Muscle layer of duodenum (tissue), 2 donors: ENCODE data around the gene RUNX1.

Source experiments
- H3K27ac ChIP-seq: one replicate; pipeline ENCODE4 v1.7.0; 2013; ENCODE audit warnings: mild to moderate bottlenecking, low read length
- H3K27me3 ChIP-seq: one replicate; pipeline ENCODE4 v1.7.0; 2013; ENCODE audit warnings: low read depth, mild to moderate bottlenecking, control low read depth, low read length
- H3K36me3 ChIP-seq, 2 donors: one replicate each; pipeline ENCODE4 v1.7.0; 2013; ENCODE audit warnings: low read length in 2 of 2, control low read depth in 1 of 2, mild to moderate bottlenecking in 1 of 2; ENCODE audit not compliant: insufficient read depth in 2 of 2, control insufficient read depth in 1 of 2
- H3K4me1 ChIP-seq, 2 donors: one replicate each; pipeline ENCODE4 v1.7.0; 2013; ENCODE audit warnings: low read length in 2 of 2, mild to moderate bottlenecking in 2 of 2, control low read depth in 1 of 2, moderate library complexity in 1 of 2; ENCODE audit not compliant: insufficient read depth in 2 of 2, control insufficient read depth in 1 of 2
- H3K4me3 ChIP-seq, 2 donors: one replicate each; pipeline ENCODE4 v1.7.0; 2013; ENCODE audit warnings: low read length in 2 of 2, low read depth in 1 of 2, mild to moderate bottlenecking in 1 of 2
- H3K9me3 ChIP-seq, 2 donors: one replicate each; pipeline ENCODE4 v1.7.0; 2013; ENCODE audit warnings: low read length in 2 of 2, control low read depth in 1 of 2, mild to moderate bottlenecking in 1 of 2; ENCODE audit not compliant: control insufficient read depth in 1 of 2
- donor health status: healthy.

The RUNX1 gene

DNA sequence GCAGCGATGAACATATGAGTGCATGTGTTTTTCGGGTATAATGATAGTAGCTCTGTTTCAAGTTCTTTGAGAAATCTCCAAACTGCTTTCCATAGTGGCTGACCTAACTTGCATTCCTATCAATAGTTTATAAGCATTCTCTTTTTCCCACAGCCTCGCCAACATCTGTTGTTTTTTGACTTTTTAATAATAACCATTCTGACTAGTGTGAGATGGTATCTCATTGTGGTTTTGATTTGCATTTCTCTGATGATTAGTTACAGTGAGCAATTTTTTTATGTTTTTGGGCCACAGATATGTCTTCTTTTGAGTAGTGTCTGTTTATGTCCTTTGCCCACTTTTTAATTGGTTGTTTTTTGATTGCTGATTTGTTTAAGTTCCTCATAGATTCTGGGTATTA, 10.6 kb upstream of the RUNX1 start:
- Histone ChIP-seq H3K27ac (no peak overlapping the region), H3K9me3 (no peaks in the 10 kb centered on the region), H3K36me3 (no peaks in the 10 kb centered on the region), H3K4me3 (no peak overlapping the region), H3K27me3 (no peaks in the 10 kb centered on the region), H3K4me1 (no peaks in the 10 kb centered on the region)

- Histone ChIP-seq H3K4me3 (no peak overlapping the region), H3K27me3 (no peaks in the 10 kb centered on the region), H3K4me1 (peaks cover 0 to 6% of the 10 kb centered on the region in 2 donors), H3K27ac (no peak overlapping the region), H3K36me3 (no peaks in the 10 kb centered on the region), H3K9me3 (no peaks in the 10 kb centered on the region)
Observed at GRCh38 chr21:35058058-35058457, 9.0 kb upstream of the RUNX1 start.

DNA sequence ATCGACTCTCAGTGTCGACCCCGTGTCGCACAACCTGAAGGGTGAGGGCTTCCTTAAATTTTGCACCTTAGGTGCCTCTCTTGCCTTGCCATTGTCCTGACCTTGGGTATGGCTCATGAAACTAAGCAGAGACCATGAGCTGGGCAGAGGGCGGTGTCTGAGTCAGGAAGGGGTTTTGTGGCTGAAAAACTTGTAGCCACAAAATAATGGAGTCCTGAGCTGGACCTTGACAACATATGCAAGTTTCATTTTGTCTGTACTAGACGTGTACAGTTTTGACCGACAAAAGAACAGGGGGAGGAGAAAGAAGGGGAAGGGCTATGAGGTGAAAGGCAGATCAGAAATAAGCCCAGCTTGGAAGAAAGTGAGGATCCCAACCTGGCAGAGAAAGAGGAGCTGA, 8.3 kb upstream of the RUNX1 start:
- Histone ChIP-seq H3K4me3 (no peak overlapping the region), H3K36me3 (no peaks in the 10 kb centered on the region), H3K27ac (no peak overlapping the region), H3K9me3 (no peaks in the 10 kb centered on the region), H3K4me1 (peaks cover 0 to 8% of the 10 kb centered on the region in 2 donors), H3K27me3 (no peaks in the 10 kb centered on the region)

GRCh38 chr21:35053356-35054096, 4.4 kb upstream of the RUNX1 start:
- peak overlapping the region; percentile 11 for H3K27ac ChIP-seq
- no peak overlapping the region for H3K4me3 ChIP-seq
- no peaks in the 10 kb centered on the region for H3K9me3 ChIP-seq
- peaks cover 0 to 19% of the 10 kb centered on the region in 2 donors for H3K4me1 ChIP-seq
- H3K36me3 ChIP-seq: peaks cover 0 to under 1% of the 10 kb centered on the region in 2 donors
- no peaks in the 10 kb centered on the region for H3K27me3 ChIP-seq

DNA sequence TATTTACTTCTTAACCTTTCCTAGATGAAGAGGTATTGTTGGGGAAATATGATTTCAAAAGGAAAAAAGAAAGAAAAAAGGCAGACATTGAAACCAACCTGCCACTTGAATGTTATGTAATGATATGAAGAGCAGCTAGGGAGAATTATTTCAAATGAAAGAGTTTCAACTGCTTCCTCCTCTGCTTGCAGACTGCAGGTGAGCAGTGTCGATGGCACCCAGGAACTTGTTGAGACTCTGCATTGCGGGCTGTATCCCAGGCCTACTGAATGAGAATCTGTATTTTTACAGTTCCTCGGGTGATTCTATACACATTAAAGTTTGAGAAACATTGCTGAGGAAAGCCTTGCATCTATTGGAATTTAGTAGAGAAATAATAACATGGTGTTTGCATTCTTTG, 3.7 kb upstream of the RUNX1 start:
- Histone ChIP-seq H3K27me3 (no peaks in the 10 kb centered on the region), H3K4me3 (no peak overlapping the region), H3K27ac (peak overlapping the region; percentile 11), H3K36me3 (peaks cover 0 to 7% of the 10 kb centered on the region in 2 donors), H3K4me1 (peaks cover 6 to 25% of the 10 kb centered on the region in 2 donors), H3K9me3 (no peaks in the 10 kb centered on the region)

DNA sequence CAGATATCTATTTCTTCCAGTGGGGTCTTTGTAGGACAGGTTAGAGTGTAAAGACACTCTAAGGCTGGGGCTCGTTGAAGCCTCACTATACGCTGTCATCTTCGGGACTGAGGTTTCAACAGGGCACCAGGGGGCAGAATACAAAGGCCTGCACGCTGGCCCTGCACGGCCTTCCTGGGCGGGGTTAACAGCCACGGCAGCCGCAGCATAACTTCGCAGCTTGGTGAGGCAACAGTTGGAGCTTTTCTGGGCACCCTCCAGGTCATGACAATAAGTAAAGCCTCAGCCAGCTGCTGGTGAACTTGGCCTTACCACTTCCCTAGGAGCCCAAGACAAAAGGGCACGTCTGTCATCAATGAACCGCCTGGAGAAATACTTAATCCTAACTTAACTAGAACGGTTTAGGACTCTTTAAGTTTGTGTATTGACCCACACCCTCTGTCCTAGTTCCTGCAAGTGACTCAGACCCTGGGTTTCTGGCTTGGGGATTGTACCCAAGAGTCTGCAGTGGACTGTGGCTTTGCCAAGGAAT, 2.3 kb upstream of the RUNX1 start:
- Histone ChIP-seq H3K4me1 (peaks cover 14 to 37% of the 10 kb centered on the region in 2 donors), H3K4me3 (no peak overlapping the region), H3K9me3 (no peaks in the 10 kb centered on the region), H3K27ac (peak overlapping the region; percentile 6), H3K36me3 (peaks cover 0 to 10% of the 10 kb centered on the region in 2 donors), H3K27me3 (no peaks in the 10 kb centered on the region)

DNA sequence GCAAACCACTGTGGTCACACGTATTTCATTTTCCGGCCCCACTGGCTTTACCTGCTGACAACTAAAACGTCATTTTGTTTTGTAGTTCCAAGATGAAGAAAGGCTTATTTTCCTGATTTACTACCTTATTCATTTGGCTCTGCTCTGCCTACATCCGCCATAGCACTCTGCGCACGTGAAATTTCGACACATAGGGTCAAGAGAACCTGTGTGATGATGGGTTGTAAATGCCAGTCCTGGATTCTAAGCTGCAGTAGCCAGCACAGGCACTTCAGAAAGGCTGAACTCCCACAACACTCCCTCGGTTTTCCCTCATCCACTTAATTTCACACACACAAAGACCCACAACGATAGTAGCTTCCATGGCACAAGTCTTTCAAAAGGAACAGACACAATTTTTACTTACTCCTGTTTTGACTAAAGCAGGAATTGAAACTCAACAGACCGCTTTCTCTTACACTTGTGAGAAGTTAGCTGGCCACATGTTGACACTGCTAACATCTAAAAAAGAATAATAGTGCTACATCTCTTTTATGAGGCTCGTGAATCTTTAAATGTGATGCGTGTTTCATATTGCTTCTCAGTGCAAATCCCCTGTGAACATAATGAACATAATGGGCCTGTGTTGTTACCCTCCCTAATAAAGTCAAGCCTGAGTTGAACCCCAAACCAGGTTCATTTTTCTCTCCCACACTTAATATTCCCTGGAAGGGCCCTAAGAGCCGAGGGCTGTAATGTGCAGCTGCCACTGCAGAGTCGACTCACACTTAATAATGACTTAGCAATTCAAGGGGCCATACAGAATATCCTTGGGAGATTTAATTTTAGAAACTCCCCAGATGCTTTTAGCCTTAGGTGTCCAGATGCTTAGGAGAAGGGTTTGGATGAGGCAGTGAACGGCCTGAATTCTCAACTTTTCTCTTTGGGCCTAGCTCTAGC, 1.5 kb upstream of the RUNX1 start:
- H3K9me3 ChIP-seq: no peaks in the 10 kb centered on the region
- peaks cover 14 to 38% of the 10 kb centered on the region in 2 donors for H3K4me1 ChIP-seq
- no peak overlapping the region for H3K4me3 ChIP-seq
- H3K36me3 ChIP-seq: peaks cover 0 to 10% of the 10 kb centered on the region in 2 donors
- H3K27me3 ChIP-seq: no peaks in the 10 kb centered on the region
- H3K27ac ChIP-seq: peak overlapping the region; percentile 6

DNA sequence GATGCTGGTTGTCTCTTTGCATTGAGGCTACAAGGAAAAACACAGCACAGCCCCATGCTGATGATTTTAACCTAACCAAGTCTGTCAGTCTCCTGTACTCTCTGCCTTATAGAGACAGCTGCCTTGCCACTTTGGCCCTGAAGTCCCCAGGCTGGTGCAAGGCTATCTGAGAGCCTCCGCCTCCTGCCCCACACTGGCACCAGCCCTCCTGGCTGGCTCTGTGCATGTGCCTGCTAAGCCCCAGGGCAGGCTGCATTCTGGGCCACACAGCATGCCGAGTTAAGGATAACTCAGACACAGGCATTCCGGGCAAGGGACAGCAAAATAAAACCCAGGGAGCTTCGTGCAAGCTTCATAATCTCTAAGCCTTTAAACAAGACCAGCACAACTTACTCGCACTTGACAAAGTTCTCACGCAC, 910 bp downstream of the RUNX1 start:
- Histone ChIP-seq H3K36me3 (peaks cover 0 to 10% of the 10 kb centered on the region in 2 donors), H3K27me3 (no peaks in the 10 kb centered on the region), H3K27ac (peak overlapping the region; percentile 65), H3K4me1 (peaks cover 14 to 33% of the 10 kb centered on the region in 2 donors), H3K4me3 (peak overlapping the region; percentile 46 to 59), H3K9me3 (no peaks in the 10 kb centered on the region)

- peak overlapping the region; percentile 46 to 59 for H3K4me3 ChIP-seq
- peaks cover 0 to 10% of the 10 kb centered on the region in 2 donors for H3K36me3 ChIP-seq
- H3K9me3 ChIP-seq: no peaks in the 10 kb centered on the region
- H3K4me1 ChIP-seq: peaks cover 14 to 28% of the 10 kb centered on the region in 2 donors
- peak overlapping the region; percentile 3 for H3K27ac ChIP-seq
- no peaks in the 10 kb centered on the region for H3K27me3 ChIP-seq
Observed at GRCh38 chr21:35046880-35047229, 2.2 kb downstream of the RUNX1 start.

- Histone ChIP-seq H3K36me3 (peaks cover 0 to 10% of the 10 kb centered on the region in 2 donors), H3K4me1 (peaks cover 14 to 28% of the 10 kb centered on the region in 2 donors), H3K9me3 (no peaks in the 10 kb centered on the region), H3K27ac (no peak overlapping the region), H3K4me3 (no peak overlapping the region), H3K27me3 (no peaks in the 10 kb centered on the region)
Observed at GRCh38 chr21:35046263-35046624, 2.9 kb downstream of the RUNX1 start.

DNA sequence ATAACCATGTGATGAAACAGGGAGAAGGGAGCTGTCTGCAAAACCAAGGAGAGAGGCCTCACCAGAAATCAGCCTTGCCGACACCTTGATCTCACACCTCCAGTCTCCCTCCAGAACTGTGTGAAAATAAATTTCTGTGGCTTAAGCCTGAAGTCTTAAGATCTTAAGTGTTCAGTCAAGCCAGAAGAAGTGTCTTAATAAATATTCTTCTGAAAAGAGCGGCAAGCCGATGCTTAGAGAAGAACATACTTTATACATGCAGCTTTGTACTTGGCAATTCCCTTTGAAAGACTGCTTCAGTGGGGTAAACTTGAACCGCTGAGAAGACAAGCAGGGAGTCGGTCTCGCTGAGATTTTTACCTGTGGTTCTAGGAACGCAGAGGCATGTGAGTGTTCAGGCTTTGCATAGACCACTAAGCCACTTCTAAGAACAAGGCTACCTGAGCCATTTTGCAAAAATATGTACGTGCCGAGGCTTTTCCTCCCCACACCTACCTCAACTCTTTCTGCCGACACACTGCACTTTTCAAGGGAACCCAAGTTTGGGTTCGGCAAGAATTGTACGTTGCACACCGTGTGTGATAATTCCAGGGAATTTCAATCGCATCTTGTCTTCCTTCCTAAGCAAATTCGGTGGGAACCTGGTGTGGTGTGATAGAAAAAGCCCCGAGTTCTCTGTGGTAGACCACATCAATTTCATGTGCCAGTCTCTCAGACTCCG, 3.4 kb downstream of the RUNX1 start:
- H3K27ac ChIP-seq: no peak overlapping the region
- peaks cover 14 to 24% of the 10 kb centered on the region in 2 donors for H3K4me1 ChIP-seq
- no peaks in the 10 kb centered on the region for H3K9me3 ChIP-seq
- no peak overlapping the region for H3K4me3 ChIP-seq
- peaks cover 0 to 10% of the 10 kb centered on the region in 2 donors for H3K36me3 ChIP-seq
- no peaks in the 10 kb centered on the region for H3K27me3 ChIP-seq
